Endodermal cell (in vitro differentiated cells): ENCODE measurements around the gene EFCAB8. TPM values are rescaled to one million over a fixed set of nuclear protein-coding genes. Genes with fewer than 3 reads are reported as not detected.
A peak's percentile ranks its signal among the peaks of the same experiment; 100 is the strongest.

Source experiments
- DNase-seq: peaks from one replicate; pipeline ENCODE4 v3.0.0-alpha.2; 2017
- H3K27ac ChIP-seq: 2 replicates; pipeline ENCODE4 v1.5.1; 2013; ENCODE audit warnings: mild to moderate bottlenecking, low read depth, low read length, moderate library complexity
- H3K27me3 ChIP-seq: 2 replicates; pipeline ENCODE4 v1.6.1; 2013; ENCODE audit warnings: mild to moderate bottlenecking, low read length, moderate library complexity; ENCODE audit not compliant: insufficient read depth, control insufficient read depth, poor library complexity, severe bottlenecking
- H3K36me3 ChIP-seq: 2 replicates; pipeline ENCODE4 v1.7.0; 2013; ENCODE audit warnings: mild to moderate bottlenecking, low read length, moderate library complexity; ENCODE audit not compliant: control insufficient read depth, insufficient read depth
- H3K4me1 ChIP-seq: one replicate; pipeline ENCODE4 v1.7.0; 2013; ENCODE audit warnings: low read length; ENCODE audit not compliant: control insufficient read depth, insufficient read depth
- H3K4me3 ChIP-seq: 2 replicates; pipeline ENCODE4 v1.5.1; 2013; ENCODE audit warnings: mild to moderate bottlenecking, low read length, moderate library complexity
- H3K9ac ChIP-seq: 2 replicates; pipeline ENCODE4 v1.6.1; 2013; ENCODE audit warnings: mild to moderate bottlenecking, low read length, moderate library complexity; ENCODE audit not compliant: poor library complexity, severe bottlenecking; ENCODE audit errors: extremely low read depth
- H3K9me3 ChIP-seq: 2 replicates; pipeline ENCODE4 v1.6.1; 2013; ENCODE audit warnings: mild to moderate bottlenecking, low read length, moderate library complexity; ENCODE audit not compliant: control insufficient read depth
- H3K27ac Mint-ChIP-seq: 2 replicates; pipeline ENCODE4 v1.8.0; 2020; ENCODE audit warnings: mixed read lengths
- H3K27me3 Mint-ChIP-seq: 2 replicates; pipeline ENCODE4 v1.8.0; 2021; ENCODE audit warnings: mild to moderate bottlenecking, mixed read lengths; ENCODE audit not compliant: insufficient read depth
- H3K36me3 Mint-ChIP-seq: 2 replicates; pipeline ENCODE4 v1.8.0; 2020; ENCODE audit warnings: low read depth, mixed read lengths
- H3K4me1 Mint-ChIP-seq: 2 replicates; pipeline ENCODE4 v1.8.0; 2020; ENCODE audit warnings: mixed read lengths
- H3K4me3 Mint-ChIP-seq: 2 replicates; pipeline ENCODE4 v1.8.0; 2020; ENCODE audit warnings: mild to moderate bottlenecking, moderate library complexity, mixed read lengths
- H3K9me3 Mint-ChIP-seq: 2 replicates; pipeline ENCODE4 v1.8.0; 2020; ENCODE audit warnings: mild to moderate bottlenecking, mixed read lengths
- CTCF ChIP-seq: fragments of 200-600 bp; sonication (generic); conservative IDR thresholded peaks from 2 replicates; pipeline ENCODE4 v1.5.0; 2021; ENCODE audit warnings: antibody characterized with exemption, mild to moderate bottlenecking
- WGBS, 2 experiments: methylation state at CpG; one replicate each; pipeline versions ENCODE4 v1.1.5 to v1.1.7; 2013; ENCODE audit warnings: missing lambda C conversion rate in 2 of 2, mixed read lengths in 1 of 2; ENCODE audit not compliant: insufficient coverage in 1 of 2, insufficient read length in 1 of 2; 5-methylcytosine and 5-hydroxymethylcytosine counted together
- total RNA-seq, 2 donors: library from RNA; stranded (reverse); fragmentation: NEBNext Ultra II Directional in 1 of 2; extraction: Animal tissue kit (Norgen Biotek cat#: 25700) in 1 of 2; gene quantifications; 2 replicates in 1 of 2; 3 replicates in 1 of 2; pipeline ENCODE4 v1.2.1, GENCODE V29; 2021

The EFCAB8 gene
- total RNA-seq, 2 donors from 2014 or later: 0.44 to 1.0 TPM

GRCh38 chr20:32959351-32960221, 100.9 kb downstream of the EFCAB8 start:
- 90 to 94% methylated on average over 5 to 14 of the region's 14 CpGs for WGBS, 2 experiments
- H3K27me3 Mint-ChIP-seq: peaks cover 5% of the 10 kb centered on the region
- H3K36me3 Mint-ChIP-seq: peaks cover 16% of the 10 kb centered on the region

GRCh38 chr20:32960222-32960518, 101.4 kb downstream of the EFCAB8 start:
- Mint-ChIP-seq H3K4me1 (peaks cover 25% of the 10 kb centered on the region), H3K4me3 (no peak overlapping the region), H3K27me3 (peaks cover 4% of the 10 kb centered on the region), H3K27ac (no peak overlapping the region), H3K36me3 (peaks cover 16% of the 10 kb centered on the region), H3K9me3 (peaks cover 27% of the 10 kb centered on the region)
- Histone ChIP-seq H3K27ac (no peak overlapping the region), H3K36me3 (no peaks in the 10 kb centered on the region), H3K27me3 (no peaks in the 10 kb centered on the region), H3K4me1 (peaks cover 8% of the 10 kb centered on the region), H3K4me3 (no peak overlapping the region), H3K9me3 (peaks cover 28% of the 10 kb centered on the region), H3K9ac (no peak overlapping the region)
- TF ChIP-seq CTCF: no peak
- DNase-seq: no peak

More at GRCh38 chr20:32959351-32960221, 100.9 kb downstream of the EFCAB8 start:
- no peak overlapping the region for H3K27ac ChIP-seq
- Mint-ChIP-seq H3K9me3 (peaks cover 33% of the 10 kb centered on the region), H3K27ac (no peak overlapping the region), H3K4me1 (peaks cover 25% of the 10 kb centered on the region), H3K4me3 (no peak overlapping the region)
- DNase-seq: peak; percentile 53
- no peak overlapping the region for H3K4me3 ChIP-seq
- H3K4me1 ChIP-seq: peaks cover 8% of the 10 kb centered on the region
- peaks cover 34% of the 10 kb centered on the region for H3K9me3 ChIP-seq
- no peaks in the 10 kb centered on the region for H3K36me3 ChIP-seq
- TF ChIP-seq CTCF: peak; percentile 44
- H3K27me3 ChIP-seq: no peaks in the 10 kb centered on the region
- H3K9ac ChIP-seq: no peak overlapping the region

GRCh38 chr20:32960849-32961731, 102.4 kb downstream of the EFCAB8 start:
- H3K27me3 ChIP-seq: no peaks in the 10 kb centered on the region
- no peak for TF ChIP-seq CTCF
- Mint-ChIP-seq H3K9me3 (peaks cover 21% of the 10 kb centered on the region), H3K27ac (peak overlapping the region; percentile 28), H3K36me3 (peaks cover 16% of the 10 kb centered on the region), H3K4me1 (peaks cover 25% of the 10 kb centered on the region), H3K4me3 (no peak overlapping the region), H3K27me3 (peaks cover 4% of the 10 kb centered on the region)
- 91% methylated on average over 16 to 28 of the region's 28 CpGs for WGBS, 2 experiments
- peak; percentile 36 for DNase-seq
- H3K36me3 ChIP-seq: no peaks in the 10 kb centered on the region
- no peak overlapping the region for H3K27ac ChIP-seq
- H3K4me3 ChIP-seq: no peak overlapping the region
- H3K9me3 ChIP-seq: peaks cover 21% of the 10 kb centered on the region
- H3K9ac ChIP-seq: no peak overlapping the region
- H3K4me1 ChIP-seq: peaks cover 8% of the 10 kb centered on the region
